Measurements from ENCODE around the gene CREB5.

The CREB5 gene

DNA sequence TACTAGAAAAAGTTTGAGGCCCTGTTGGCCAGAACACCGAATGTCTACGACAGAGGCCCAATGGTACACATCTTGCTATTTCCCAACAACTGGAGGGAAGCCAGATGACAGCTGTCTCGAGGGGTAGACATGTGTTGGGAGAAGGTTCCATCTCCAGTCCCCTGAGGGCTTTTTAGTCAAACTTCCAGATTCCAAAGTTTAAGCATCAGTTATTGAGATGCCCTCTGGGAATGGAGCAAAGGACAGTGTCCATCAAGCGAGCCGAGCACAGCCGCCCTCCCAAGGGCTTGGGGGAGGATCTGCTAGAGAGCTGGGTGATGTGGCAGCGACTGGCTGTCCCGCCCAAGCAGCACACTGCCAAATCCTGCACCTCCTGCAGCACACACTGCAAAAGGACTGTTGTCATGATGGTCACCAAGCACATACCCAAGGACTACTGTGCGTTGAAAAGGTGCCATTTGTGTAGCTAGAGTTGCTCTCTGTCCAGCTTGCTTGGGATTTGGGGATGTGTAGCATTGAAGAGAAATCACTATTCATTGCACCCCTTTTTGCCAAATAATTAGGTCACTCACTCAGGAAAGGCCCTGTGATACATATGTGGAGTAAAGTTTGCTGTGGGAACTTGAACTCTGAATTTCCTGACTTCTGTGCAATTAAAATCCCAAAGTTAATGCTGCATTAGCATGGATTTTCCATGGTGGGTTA, 381.2 kb downstream of the CREB5 start:
- Mint-ChIP-seq H3K4me1 (ENCODE audit: low read depth) (no peaks in the 10 kb centered on the region), H3K27ac (no peak overlapping the region), H3K4me3 (no peak overlapping the region), H3K9me3 (ENCODE audit: low read depth) (no peaks in the 10 kb centered on the region), H3K27me3 (peaks cover 3% of the 10 kb centered on the region), H3K36me3 (no peaks in the 10 kb centered on the region)

- Mint-ChIP-seq H3K4me1 (ENCODE audit: low read depth) (no peaks in the 10 kb centered on the region), H3K9me3 (ENCODE audit: low read depth) (no peaks in the 10 kb centered on the region), H3K4me3 (no peak overlapping the region), H3K27me3 (no peaks in the 10 kb centered on the region), H3K36me3 (no peaks in the 10 kb centered on the region), H3K27ac (no peak overlapping the region)
Observed at GRCh38 chr7:28798274-28798673, 386.0 kb downstream of the CREB5 start.

GRCh38 chr7:28799619-28800018, 387.3 kb downstream of the CREB5 start:
- no peaks in the 10 kb centered on the region for H3K36me3 Mint-ChIP-seq
- no peaks in the 10 kb centered on the region for H3K9me3 Mint-ChIP-seq (ENCODE audit: low read depth)
- H3K4me3 Mint-ChIP-seq = no peak overlapping the region
- no peaks in the 10 kb centered on the region for H3K4me1 Mint-ChIP-seq (ENCODE audit: low read depth)
- H3K27me3 Mint-ChIP-seq = peaks cover 2% of the 10 kb centered on the region
- H3K27ac Mint-ChIP-seq = no peak overlapping the region

- peaks cover 2% of the 10 kb centered on the region for H3K27me3 Mint-ChIP-seq
- no peaks in the 10 kb centered on the region for H3K9me3 Mint-ChIP-seq (ENCODE audit: low read depth)
- no peaks in the 10 kb centered on the region for H3K36me3 Mint-ChIP-seq
- no peak overlapping the region for H3K27ac Mint-ChIP-seq
- H3K4me3 Mint-ChIP-seq = no peak overlapping the region
- H3K4me1 Mint-ChIP-seq (ENCODE audit: low read depth) = no peaks in the 10 kb centered on the region
Observed at GRCh38 chr7:28800150-28800549, 387.8 kb downstream of the CREB5 start.

- Mint-ChIP-seq H3K9me3 (ENCODE audit: low read depth) (no peaks in the 10 kb centered on the region), H3K27ac (no peak overlapping the region)
Observed at GRCh38 chr7:28802450-28802849, 390.1 kb downstream of the CREB5 start.

DNA sequence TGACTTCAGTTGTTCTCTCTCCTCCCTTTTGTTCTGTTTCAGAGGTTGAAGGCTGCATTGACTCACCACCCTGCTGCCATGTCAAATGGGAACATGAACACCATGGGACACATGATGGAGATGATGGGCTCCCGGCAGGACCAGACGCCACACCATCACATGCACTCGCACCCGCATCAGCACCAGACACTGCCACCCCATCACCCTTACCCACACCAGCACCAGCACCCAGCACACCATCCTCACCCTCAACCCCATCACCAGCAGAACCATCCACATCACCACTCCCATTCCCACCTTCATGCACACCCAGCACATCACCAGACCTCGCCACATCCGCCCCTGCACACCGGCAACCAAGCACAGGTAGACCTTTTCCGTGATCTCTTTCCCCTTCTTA, 391.8 kb downstream of the CREB5 start:
- Mint-ChIP-seq H3K9me3 (ENCODE audit: low read depth) (no peaks in the 10 kb centered on the region), H3K36me3 (no peaks in the 10 kb centered on the region), H3K4me3 (no peak overlapping the region), H3K27me3 (peaks cover 2% of the 10 kb centered on the region), H3K4me1 (ENCODE audit: low read depth) (no peaks in the 10 kb centered on the region), H3K27ac (no peak overlapping the region)

More at GRCh38 chr7:28802450-28802849, 390.1 kb downstream of the CREB5 start:
- Mint-ChIP-seq H3K27me3 (peaks cover 2% of the 10 kb centered on the region), H3K4me1 (ENCODE audit: low read depth) (no peaks in the 10 kb centered on the region), H3K4me3 (no peak overlapping the region), H3K36me3 (no peaks in the 10 kb centered on the region)

DNA sequence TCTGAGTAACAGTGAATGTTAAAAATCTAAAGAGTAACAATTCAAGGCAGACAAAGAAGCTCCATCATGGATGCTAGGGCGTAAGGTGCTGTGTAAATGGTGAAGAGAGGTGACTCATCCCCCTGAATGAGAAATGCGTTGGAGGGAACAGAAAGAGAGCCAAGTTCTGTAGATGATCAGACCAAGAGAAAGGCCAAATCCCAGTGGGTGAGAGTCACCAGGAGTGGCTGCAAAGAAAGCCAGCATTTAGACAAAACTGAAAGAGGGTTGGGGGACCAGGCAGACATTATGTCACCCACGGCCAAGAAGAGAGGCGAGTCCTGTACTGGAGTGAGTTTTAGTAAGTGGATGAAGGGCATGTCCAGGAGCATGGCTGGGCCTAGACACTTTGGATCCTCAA, 392.7 kb downstream of the CREB5 start:
- Mint-ChIP-seq H3K36me3 (no peaks in the 10 kb centered on the region), H3K4me3 (no peak overlapping the region), H3K27ac (no peak overlapping the region)

DNA sequence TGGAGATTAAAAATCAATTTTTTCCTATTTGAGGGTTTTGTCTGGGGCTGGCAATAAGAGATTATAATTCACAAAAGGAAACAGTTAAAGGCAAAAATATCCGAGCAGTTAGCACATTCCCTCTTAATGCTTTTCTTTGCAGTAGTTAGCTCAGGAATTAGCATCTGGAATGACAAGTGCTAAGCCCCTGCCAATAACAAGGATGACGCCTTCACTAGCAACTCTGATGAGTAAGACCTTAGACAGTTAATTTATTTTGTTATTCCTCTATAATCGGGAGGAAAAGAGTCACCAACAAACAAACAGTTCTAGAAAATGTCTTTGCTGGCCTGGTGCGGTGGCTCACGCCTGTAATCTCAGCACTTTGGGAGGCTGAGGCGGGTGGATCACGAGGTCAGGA, 394.5 kb downstream of the CREB5 start:
- Mint-ChIP-seq H3K4me1 (ENCODE audit: low read depth) (no peaks in the 10 kb centered on the region), H3K9me3 (ENCODE audit: low read depth) (no peaks in the 10 kb centered on the region), H3K27ac (no peak overlapping the region), H3K36me3 (no peaks in the 10 kb centered on the region), H3K27me3 (peaks cover 2% of the 10 kb centered on the region), H3K4me3 (no peak overlapping the region)

More for the DNA sequence above, 392.7 kb downstream of the CREB5 start:
- peaks cover 2% of the 10 kb centered on the region for H3K27me3 Mint-ChIP-seq
- no peaks in the 10 kb centered on the region for H3K9me3 Mint-ChIP-seq (ENCODE audit: low read depth)
- H3K4me1 Mint-ChIP-seq (ENCODE audit: low read depth) = no peaks in the 10 kb centered on the region

- H3K9me3 Mint-ChIP-seq (ENCODE audit: low read depth) = no peaks in the 10 kb centered on the region
- H3K27me3 Mint-ChIP-seq = peaks cover 2% of the 10 kb centered on the region
- no peak overlapping the region for H3K4me3 Mint-ChIP-seq
- no peak overlapping the region for H3K27ac Mint-ChIP-seq
- H3K4me1 Mint-ChIP-seq (ENCODE audit: low read depth) = no peaks in the 10 kb centered on the region
- no peaks in the 10 kb centered on the region for H3K36me3 Mint-ChIP-seq
Observed at GRCh38 chr7:28807396-28807994, 395.2 kb downstream of the CREB5 start.

GRCh38 chr7:28808796-28809533, 396.6 kb downstream of the CREB5 start:
- no peaks in the 10 kb centered on the region for H3K9me3 Mint-ChIP-seq (ENCODE audit: low read depth)
- H3K27ac Mint-ChIP-seq = no peak overlapping the region
- no peaks in the 10 kb centered on the region for H3K36me3 Mint-ChIP-seq
- peaks cover 2% of the 10 kb centered on the region for H3K27me3 Mint-ChIP-seq
- H3K4me3 Mint-ChIP-seq = no peak overlapping the region
- no peaks in the 10 kb centered on the region for H3K4me1 Mint-ChIP-seq (ENCODE audit: low read depth)

- H3K4me1 Mint-ChIP-seq (ENCODE audit: low read depth) = no peaks in the 10 kb centered on the region
- H3K27me3 Mint-ChIP-seq = no peaks in the 10 kb centered on the region
- no peaks in the 10 kb centered on the region for H3K36me3 Mint-ChIP-seq
Observed at GRCh38 chr7:28811008-28811407, 398.7 kb downstream of the CREB5 start.

DNA sequence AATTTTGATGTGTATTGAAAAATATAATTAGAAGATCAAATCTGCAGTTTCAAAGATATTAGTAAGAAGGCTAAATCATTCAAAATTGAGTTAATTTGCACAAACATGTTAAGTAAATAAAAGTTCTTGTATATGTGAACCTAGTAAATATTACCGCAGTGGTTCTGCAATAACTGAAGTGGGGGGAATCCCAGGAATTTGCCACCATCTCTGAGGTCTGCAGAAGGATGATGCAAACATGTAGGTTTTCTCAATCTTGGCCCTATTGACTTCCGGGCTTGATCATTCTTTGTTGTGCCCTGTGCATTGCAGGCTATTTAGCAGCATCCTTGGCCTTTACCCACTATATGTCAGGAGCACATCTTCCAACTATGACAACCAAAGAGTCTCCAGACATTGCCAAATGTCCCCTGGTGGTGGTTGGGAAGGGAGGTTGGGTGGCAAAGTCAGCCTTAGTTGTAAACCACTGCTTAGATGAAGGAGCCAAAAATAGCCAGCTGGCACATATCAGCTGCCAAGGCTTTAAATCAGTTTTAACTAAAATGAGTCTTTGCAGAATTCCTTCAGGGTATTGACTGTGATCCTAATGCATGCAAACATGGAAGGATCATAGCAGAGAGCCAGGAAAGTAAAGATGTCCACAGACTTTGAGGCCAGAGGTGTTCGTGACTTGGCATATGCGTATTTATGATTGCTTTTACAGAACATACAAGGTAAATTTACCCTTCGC, 399.5 kb downstream of the CREB5 start:
- Mint-ChIP-seq H3K27ac (no peak overlapping the region), H3K36me3 (no peaks in the 10 kb centered on the region), H3K27me3 (no peaks in the 10 kb centered on the region), H3K4me3 (no peak overlapping the region), H3K4me1 (ENCODE audit: low read depth) (no peaks in the 10 kb centered on the region), H3K9me3 (ENCODE audit: low read depth) (no peaks in the 10 kb centered on the region)

More at GRCh38 chr7:28811008-28811407, 398.7 kb downstream of the CREB5 start:
- Mint-ChIP-seq H3K9me3 (ENCODE audit: low read depth) (no peaks in the 10 kb centered on the region), H3K4me3 (no peak overlapping the region), H3K27ac (no peak overlapping the region)

DNA sequence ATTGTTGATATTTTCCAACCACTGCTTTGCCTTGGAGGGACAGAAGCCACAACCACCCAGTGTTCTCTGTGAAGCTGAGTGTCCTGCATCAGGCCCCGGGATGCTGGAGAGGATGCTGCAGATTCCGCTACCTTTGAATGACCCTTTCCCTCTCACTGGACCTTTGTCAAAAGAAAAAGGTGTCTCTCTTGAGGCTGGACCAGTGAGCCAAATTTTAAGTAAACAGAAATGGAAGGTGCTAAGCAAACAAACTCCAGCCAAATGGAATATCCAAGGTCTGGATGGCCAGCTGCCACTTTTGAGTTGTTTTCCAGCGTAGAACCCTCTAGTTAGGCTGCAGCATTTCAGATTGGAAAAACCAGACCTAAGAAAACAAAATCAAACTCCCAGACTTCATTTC, 400.3 kb downstream of the CREB5 start:
- Mint-ChIP-seq H3K4me3 (no peak overlapping the region), H3K9me3 (ENCODE audit: low read depth) (no peaks in the 10 kb centered on the region), H3K4me1 (ENCODE audit: low read depth) (no peaks in the 10 kb centered on the region), H3K27ac (no peak overlapping the region), H3K27me3 (no peaks in the 10 kb centered on the region), H3K36me3 (no peaks in the 10 kb centered on the region)

DNA sequence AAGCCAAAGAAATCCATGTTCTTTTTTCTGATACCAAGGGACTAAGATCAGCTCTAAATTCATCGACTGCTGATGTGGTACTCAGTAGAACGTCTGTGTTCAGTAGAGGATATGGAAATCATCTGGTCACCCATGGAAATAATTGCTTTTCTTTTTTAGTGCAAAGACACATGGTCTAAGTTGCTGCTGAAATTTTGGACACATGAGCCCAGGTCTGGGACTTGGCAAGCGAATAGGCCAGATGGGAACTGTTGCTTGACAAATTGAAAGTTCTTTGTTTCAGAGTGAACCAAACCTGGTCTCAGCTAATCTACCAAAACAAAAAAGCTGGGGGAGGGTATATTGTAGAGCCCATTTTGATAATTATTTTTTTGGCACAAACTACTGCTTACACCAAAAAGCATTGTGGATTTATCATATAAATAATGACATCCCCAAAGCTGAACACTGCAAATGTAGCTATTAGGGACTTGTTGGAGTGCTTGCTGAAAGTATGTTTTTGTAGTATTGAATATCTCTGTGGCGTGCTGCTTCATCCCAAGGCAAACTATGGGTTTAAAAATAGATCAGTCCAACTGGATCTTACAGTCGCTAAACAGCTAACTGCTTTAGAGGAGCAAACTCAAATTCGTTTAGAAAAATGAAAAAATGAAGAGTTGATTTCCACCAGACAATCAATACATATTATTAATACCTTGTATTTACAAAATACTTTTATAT, 401.1 kb downstream of the CREB5 start:
- H3K27ac Mint-ChIP-seq = no peak overlapping the region

More for the DNA sequence above, 401.1 kb downstream of the CREB5 start:
- no peaks in the 10 kb centered on the region for H3K36me3 Mint-ChIP-seq
- no peaks in the 10 kb centered on the region for H3K27me3 Mint-ChIP-seq
- H3K4me3 Mint-ChIP-seq = no peak overlapping the region
- H3K4me1 Mint-ChIP-seq (ENCODE audit: low read depth) = no peaks in the 10 kb centered on the region
- no peaks in the 10 kb centered on the region for H3K9me3 Mint-ChIP-seq (ENCODE audit: low read depth)

Data from activated naive CD8-positive, alpha-beta T cell (primary cell).